WTC11 (cell line): ENCODE data around the gene HOXB8. TPM values are rescaled to one million over a fixed set of nuclear protein-coding genes. Genes with fewer than 3 reads are reported as not detected.

Source experiments
- ATAC-seq: fragments of 200-7000 bp; cut with Tn5 transposase; 2 replicates; pipeline ENCODE4 v1.10.0; 2021; ENCODE audit warnings: mild to moderate bottlenecking, moderate library complexity
- CTCF ChIA-PET: fragments of 300-600 bp; sonication (Branson Sonifier 250); formaldehyde crosslinking; loops from one replicate; lab custom pipeline; 2021; ENCODE audit warnings: antibody characterized with exemption; lab: Charles Lee
- POLR2A ChIA-PET: fragments of 350-600 bp; sonication (Branson Sonifier 250); formaldehyde crosslinking; loops from one replicate; lab custom pipeline; 2021; ENCODE audit warnings: antibody characterized with exemption; lab: Charles Lee
- DNase-seq: peaks from one replicate; pipeline ENCODE4 v3.0.0; 2021; ENCODE audit warnings: low spot score
- H3K27ac Mint-ChIP-seq: 2 replicates; pipeline ENCODE4 v1.8.0; 2021; ENCODE audit warnings: mixed read lengths
- H3K27me3 Mint-ChIP-seq: 2 replicates; pipeline ENCODE4 v1.8.0; 2021; ENCODE audit warnings: low read depth, mild to moderate bottlenecking, moderate library complexity, mixed read lengths
- H3K36me3 Mint-ChIP-seq: 2 replicates; pipeline ENCODE4 v1.8.0; 2021; ENCODE audit warnings: mixed read lengths
- H3K4me1 Mint-ChIP-seq: 2 replicates; pipeline ENCODE4 v1.8.0; 2022; ENCODE audit warnings: mixed read lengths
- H3K4me3 Mint-ChIP-seq: 2 replicates; pipeline ENCODE4 v1.8.0; 2021; ENCODE audit warnings: mild to moderate bottlenecking, moderate library complexity, mixed read lengths
- H3K9me3 Mint-ChIP-seq: 2 replicates; pipeline ENCODE4 v1.8.0; 2021; ENCODE audit warnings: mixed read lengths
- AFF4 ChIP-seq: sonication (generic); formaldehyde crosslinking; IDR thresholded peaks from 2 replicates; pipeline ENCODE4 v1.8.1; 2023; ENCODE audit warnings: mild to moderate bottlenecking, missing genetic modification reagents, borderline replicate concordance
- AR ChIP-seq: fragments of 250-450 bp; sonication (Bioruptor Pico); IDR thresholded peaks from 2 replicates; pipeline ENCODE4 v1.9.0; 2021; ENCODE audit warnings: mild to moderate bottlenecking
- FOXP4 ChIP-seq: sonication (generic); formaldehyde crosslinking; IDR thresholded peaks from 2 replicates; pipeline ENCODE4 v1.8.0; 2022; ENCODE audit warnings: mild to moderate bottlenecking, missing genetic modification reagents
- GTF2I ChIP-seq: fragments of 250-450 bp; sonication (Bioruptor Pico); conservative IDR thresholded peaks from 2 replicates; pipeline ENCODE4 v1.4.0; 2021; ENCODE audit warnings: mild to moderate bottlenecking
- NFATC4 ChIP-seq: fragments of 250-450 bp; sonication (Bioruptor Pico); IDR thresholded peaks from 2 replicates; pipeline ENCODE4 v1.9.0; 2021; ENCODE audit warnings: mild to moderate bottlenecking
- SMAD3 ChIP-seq: sonication (generic); formaldehyde crosslinking; IDR thresholded peaks from 2 replicates; pipeline ENCODE4 v1.8.0; 2022; ENCODE audit warnings: missing genetic modification reagents, mild to moderate bottlenecking, borderline replicate concordance
- TP53 ChIP-seq: sonication (generic); formaldehyde crosslinking; IDR thresholded peaks from 2 replicates; pipeline ENCODE4 v1.8.1; 2023; ENCODE audit warnings: mild to moderate bottlenecking, missing genetic modification reagents
- USF2 ChIP-seq: sonication (generic); formaldehyde crosslinking; IDR thresholded peaks from 2 replicates; pipeline ENCODE4 v1.8.1; 2023; ENCODE audit warnings: mild to moderate bottlenecking, missing genetic modification reagents, moderate library complexity
- ZBTB43 ChIP-seq: sonication (generic); formaldehyde crosslinking; IDR thresholded peaks from 2 replicates; pipeline ENCODE4 v1.8.1; 2023; ENCODE audit warnings: mild to moderate bottlenecking, missing genetic modification reagents
- ZNF219 ChIP-seq: sonication (generic); formaldehyde crosslinking; IDR thresholded peaks from 2 replicates; pipeline ENCODE4 v1.8.0; 2023; ENCODE audit warnings: missing genetic modification reagents, mild to moderate bottlenecking, borderline replicate concordance
- ZNF416 ChIP-seq: fragments of 250-450 bp; sonication (Bioruptor Pico); IDR thresholded peaks from 2 replicates; pipeline ENCODE4 v1.9.0; 2021; ENCODE audit warnings: mild to moderate bottlenecking, inconsistent platforms
- ZNF532 ChIP-seq: fragments of 250-450 bp; sonication (Bioruptor Pico); IDR thresholded peaks from 2 replicates; pipeline ENCODE4 v1.9.0; 2021; ENCODE audit warnings: mild to moderate bottlenecking, borderline replicate concordance
- total RNA-seq: library from RNA; stranded (reverse); gene quantifications from 3 replicates; pipeline ENCODE4 v1.2.3, GENCODE V29; 2021

The HOXB8 gene
- total RNA-seq, 1 experiment from 2014 or later: not detected

GRCh38 chr17:48612854-48613691, 2.0 kb downstream of the HOXB8 start (continued):
- TF ChIP-seq ZNF532 (CRISPR knock-in tag) (no peak), ZNF416 (CRISPR knock-in tag) (no peak), FOXP4 (CRISPR knock-in tag) (no peak)

GRCh38 chr17:48612456-48612853, 2.6 kb downstream of the HOXB8 start:
- Mint-ChIP-seq H3K27ac (no peak overlapping the region), H3K9me3 (no peaks in the 10 kb centered on the region), H3K36me3 (0 out of 2 replicates have a peak, but pooled peaks cover 2% of the 10 kb centered on the region), H3K4me1 (peaks cover 29% of the 10 kb centered on the region), H3K4me3 (peak overlapping the region; percentile 21; the same call in 1 of the 2 replicates), H3K27me3 (peaks cover 100% of the 10 kb centered on the region; the same call in 1 of the 2 replicates)
- TF ChIP-seq ZNF219 (CRISPR knock-in tag): no peak
- TF ChIP-seq ZBTB43 (CRISPR knock-in tag): no peak
- no peak for TF ChIP-seq USF2 (CRISPR knock-in tag)
- no peak for TF ChIP-seq TP53 (CRISPR knock-in tag)
- TF ChIP-seq AR (CRISPR knock-in tag): no peak
- no peak for TF ChIP-seq SMAD3
- TF ChIP-seq NFATC4 (CRISPR knock-in tag): no peak
- TF ChIP-seq GTF2I (CRISPR knock-in tag): no peak
- TF ChIP-seq AFF4 (CRISPR knock-in tag): no peak
- DNase-seq: no peak
- POLR2A ChIA-PET: no interaction called here
- no peak for ATAC-seq
- CTCF ChIA-PET: interaction anchor here (0.6 to 1.4 kb wide), 12 partner anchors 8 to 586 kb away, joined by 3 to 7 read pairs (median 4); partner anchors contain the start of genes HOXB5 and HOXB6
